ENCODE results near the gene NOL6. TPM values are rescaled to one million over a fixed set of nuclear protein-coding genes. Genes with fewer than 3 reads are reported as not detected.
"Not testable (repeated sequence)": the region's sequence is repeated elsewhere in the genome, so short reads cannot be mapped to it uniquely, and the experiment has no call there.

The NOL6 gene
- total RNA-seq, 1 donor from 2014 or later = 31.1 TPM

- DNase-seq (ENCODE audit: low spot score) = no peak
- Mint-ChIP-seq H3K4me3 (ENCODE audit: unreplicated experiment) (no peak overlapping the region), H3K27ac (ENCODE audit: unreplicated experiment) (no peak overlapping the region), H3K36me3 (ENCODE audit: low read depth) (no peaks in the 10 kb centered on the region), H3K9me3 (ENCODE audit: low read depth) (no peaks in the 10 kb centered on the region), H3K27me3 (ENCODE audit: low read depth) (peaks cover 5% of the 10 kb centered on the region), H3K4me1 (ENCODE audit: low read depth) (no peaks in the 10 kb centered on the region)
- TF ChIP-seq CTCF (IDR thresholded peaks at IDR 0.05) = no peak
Observed at GRCh38 chr9:33431420-33431819, 42.3 kb downstream of the NOL6 start.

GRCh38 chr9:33430942-33431341 is 42.8 kb downstream of the NOL6 start:
- Mint-ChIP-seq H3K4me3 (ENCODE audit: unreplicated experiment) (no peak overlapping the region), H3K9me3 (ENCODE audit: low read depth) (no peaks in the 10 kb centered on the region), H3K36me3 (ENCODE audit: low read depth) (no peaks in the 10 kb centered on the region), H3K4me1 (ENCODE audit: low read depth) (no peaks in the 10 kb centered on the region), H3K27me3 (ENCODE audit: low read depth) (peaks cover 5% of the 10 kb centered on the region), H3K27ac (ENCODE audit: unreplicated experiment) (no peak overlapping the region)
- no peak for DNase-seq (ENCODE audit: low spot score)
- no peak for TF ChIP-seq CTCF (IDR thresholded peaks at IDR 0.05)

- Mint-ChIP-seq H3K9me3 (ENCODE audit: low read depth) (no peaks in the 10 kb centered on the region), H3K27ac (ENCODE audit: unreplicated experiment) (no peak overlapping the region), H3K4me1 (ENCODE audit: low read depth) (no peaks in the 10 kb centered on the region), H3K27me3 (ENCODE audit: low read depth) (no peaks in the 10 kb centered on the region), H3K36me3 (ENCODE audit: low read depth) (no peaks in the 10 kb centered on the region), H3K4me3 (ENCODE audit: unreplicated experiment) (no peak overlapping the region)
- DNase-seq (ENCODE audit: low spot score) = no peak
- no peak for TF ChIP-seq CTCF (IDR thresholded peaks at IDR 0.05)
Observed at GRCh38 chr9:33429256-33429985, 44.3 kb downstream of the NOL6 start.

- no peak overlapping the region for H3K27ac Mint-ChIP-seq (ENCODE audit: unreplicated experiment)
- H3K27me3 Mint-ChIP-seq (ENCODE audit: low read depth) = peaks cover 1% of the 10 kb centered on the region
- H3K4me3 Mint-ChIP-seq (ENCODE audit: unreplicated experiment) = no peak overlapping the region
- no peak for DNase-seq (ENCODE audit: low spot score)
- H3K9me3 Mint-ChIP-seq (ENCODE audit: low read depth) = no peaks in the 10 kb centered on the region
- no peak for TF ChIP-seq CTCF (IDR thresholded peaks at IDR 0.05)
- no peaks in the 10 kb centered on the region for H3K36me3 Mint-ChIP-seq (ENCODE audit: low read depth)
- no peaks in the 10 kb centered on the region for H3K4me1 Mint-ChIP-seq (ENCODE audit: low read depth)
Observed at GRCh38 chr9:33426843-33427293, 46.9 kb downstream of the NOL6 start.

- peaks cover 6% of the 10 kb centered on the region for H3K27me3 Mint-ChIP-seq (ENCODE audit: low read depth)
- no peaks in the 10 kb centered on the region for H3K4me1 Mint-ChIP-seq (ENCODE audit: low read depth)
- no peaks in the 10 kb centered on the region for H3K9me3 Mint-ChIP-seq (ENCODE audit: low read depth)
- no peak overlapping the region for H3K4me3 Mint-ChIP-seq (ENCODE audit: unreplicated experiment)
- DNase-seq (ENCODE audit: low spot score) = no peak
- H3K36me3 Mint-ChIP-seq (ENCODE audit: low read depth) = no peaks in the 10 kb centered on the region
- no peak for TF ChIP-seq CTCF (IDR thresholded peaks at IDR 0.05)
- no peak overlapping the region for H3K27ac Mint-ChIP-seq (ENCODE audit: unreplicated experiment)
Observed at GRCh38 chr9:33425128-33425533, 48.6 kb downstream of the NOL6 start.

GRCh38 chr9:33424492-33424891 is 49.2 kb downstream of the NOL6 start:
- not testable (repeated sequence) for DNase-seq (ENCODE audit: low spot score); H3K27me3 Mint-ChIP-seq (ENCODE audit: low read depth); H3K4me3 Mint-ChIP-seq (ENCODE audit: unreplicated experiment); H3K36me3 Mint-ChIP-seq (ENCODE audit: low read depth); H3K27ac Mint-ChIP-seq (ENCODE audit: unreplicated experiment); H3K4me1 Mint-ChIP-seq (ENCODE audit: low read depth); H3K9me3 Mint-ChIP-seq (ENCODE audit: low read depth)

- not testable (repeated sequence) for H3K27ac Mint-ChIP-seq (ENCODE audit: unreplicated experiment); H3K4me1 Mint-ChIP-seq (ENCODE audit: low read depth); DNase-seq (ENCODE audit: low spot score); H3K4me3 Mint-ChIP-seq (ENCODE audit: unreplicated experiment); H3K9me3 Mint-ChIP-seq (ENCODE audit: low read depth); H3K27me3 Mint-ChIP-seq (ENCODE audit: low read depth); H3K36me3 Mint-ChIP-seq (ENCODE audit: low read depth)
Observed at GRCh38 chr9:33424043-33424442, 49.7 kb downstream of the NOL6 start.
